GM23338 (cell line): ENCODE results near the gene SYCP3. TPM values are rescaled to one million over a fixed set of nuclear protein-coding genes. Genes with fewer than 3 reads are reported as not detected.
"Not testable (repeated sequence)": the region's sequence is repeated elsewhere in the genome, so short reads cannot be mapped to it uniquely, and the experiment has no call there.

Experiments used
- ATAC-seq: fragments of 200-7000 bp; cut with Tn5 transposase; 3 replicates; pipeline ENCODE4 v1.9.1; 2020
- DNase-seq: peaks from one replicate; pipeline ENCODE4 v3.0.0-alpha.2; 2015; ENCODE audit warnings: low spot score
- H2AFZ ChIP-seq: fragments of 200-600 bp; sonication (generic); 2 replicates; pipeline ENCODE4 v1.8.0; 2016; ENCODE audit warnings: antibody characterized with exemption, mild to moderate bottlenecking, moderate library complexity
- H3F3A ChIP-seq: fragments of 200-600 bp; sonication (generic); replicated peaks from 2 replicates; pipeline ENCODE4 v1.8.0; 2017; ENCODE audit warnings: antibody characterized with exemption, mixed run types, low read depth
- H3K27ac ChIP-seq: fragments of 200-600 bp; sonication (generic); 2 replicates; pipeline ENCODE4 v1.6.1; 2016; ENCODE audit warnings: low read depth
- H3K27me3 ChIP-seq: fragments of 200-600 bp; sonication (generic); 2 replicates; pipeline ENCODE4 v1.8.0; 2016; ENCODE audit warnings: mild to moderate bottlenecking, mixed run types, moderate library complexity; ENCODE audit not compliant: insufficient read depth
- H3K36me3 ChIP-seq: fragments of 200-600 bp; sonication (generic); 2 replicates; pipeline ENCODE4 v1.8.0; 2016; ENCODE audit warnings: mild to moderate bottlenecking; ENCODE audit not compliant: insufficient read depth
- H3K4me1 ChIP-seq: fragments of 200-600 bp; sonication (generic); 2 replicates; pipeline ENCODE4 v1.8.0; 2016; ENCODE audit warnings: mild to moderate bottlenecking, moderate library complexity; ENCODE audit not compliant: insufficient read depth
- H3K4me2 ChIP-seq: fragments of 200-600 bp; sonication (generic); 2 replicates; pipeline ENCODE4 v1.7.1; 2017; ENCODE audit warnings: mixed run types
- H3K4me3 ChIP-seq: fragments of 200-600 bp; sonication (generic); 2 replicates; pipeline ENCODE4 v1.6.1; 2016; ENCODE audit warnings: mixed run types
- H3K79me2 ChIP-seq: fragments of 200-600 bp; sonication (generic); replicated peaks from 2 replicates; pipeline ENCODE4 v1.8.0; 2017; ENCODE audit warnings: mild to moderate bottlenecking; ENCODE audit not compliant: insufficient read depth
- H3K9me2 ChIP-seq: fragments of 200-600 bp; sonication (generic); 2 replicates; pipeline ENCODE4 v1.8.0; 2017; ENCODE audit not compliant: insufficient read depth
- H4K20me1 ChIP-seq: fragments of 200-600 bp; sonication (generic); replicated peaks from 2 replicates; pipeline ENCODE4 v1.8.0; 2017; ENCODE audit warnings: mild to moderate bottlenecking; ENCODE audit not compliant: insufficient read depth
- H3K27ac Mint-ChIP-seq: 2 replicates; pipeline ENCODE4 v1.8.0; 2020; ENCODE audit warnings: inconsistent platforms, mild to moderate bottlenecking, moderate library complexity, mixed read lengths
- H3K27me3 Mint-ChIP-seq: 3 replicates; pipeline ENCODE4 v1.8.0; 2022; ENCODE audit warnings: low read depth, mild to moderate bottlenecking, moderate library complexity, mixed read lengths, inconsistent platforms; ENCODE audit not compliant: insufficient read depth, poor library complexity
- H3K36me3 Mint-ChIP-seq: 3 replicates; pipeline ENCODE4 v1.8.0; 2021; ENCODE audit warnings: low read depth, mild to moderate bottlenecking, inconsistent platforms, moderate library complexity, mixed read lengths
- H3K4me1 Mint-ChIP-seq: 3 replicates; pipeline ENCODE4 v1.8.0; 2020; ENCODE audit warnings: mild to moderate bottlenecking, inconsistent platforms, mixed read lengths
- H3K4me3 Mint-ChIP-seq: 3 replicates; pipeline ENCODE4 v1.8.0; 2021; ENCODE audit warnings: moderate library complexity, mild to moderate bottlenecking, inconsistent platforms, mixed read lengths
- H3K9me3 Mint-ChIP-seq: 3 replicates; pipeline ENCODE4 v1.8.0; 2020; ENCODE audit warnings: moderate library complexity, mild to moderate bottlenecking, inconsistent platforms, mixed read lengths
- EZH2 ChIP-seq: fragments of 200-600 bp; sonication (generic); IDR thresholded peaks from one replicate; pipeline ENCODE4 v1.8.0; 2017; ENCODE audit warnings: antibody characterized with exemption, mild to moderate bottlenecking, low read depth; ENCODE audit not compliant: unreplicated experiment
- ZNF331 ChIP-seq: fragments of 250-450 bp; sonication (Bioruptor Pico); IDR thresholded peaks from 2 replicates; pipeline ENCODE4 v1.5.0; 2020; ENCODE audit warnings: low read depth, mild to moderate bottlenecking, moderate library complexity
- polyA plus RNA-seq: library from polyadenylated mRNA; unstranded; fragments of >200 nt; fragmentation: Nextera tagmentation; extraction: Ambion mirVana; gene quantifications from 2 replicates; pipeline ENCODE4 v1.2.1, GENCODE V29; 2016
- total RNA-seq: library from RNA; depleted of rRNA; stranded (reverse); fragments of >200 nt; shearing (Covaris generic); gene quantifications from 2 replicates; pipeline ENCODE4 v1.2.3, GENCODE V29; 2014
- TF ChIP-seq, protein P1 (sequence below), 2 experiments: fragments of 200-600 bp in 1 of 2; sonication (generic) in 1 of 2; conservative IDR thresholded peaks; 2 replicates each; pipeline versions ENCODE4 v1.5.1 to v1.6.1; 2016 to 2017; ENCODE audit warnings: antibody characterized with exemption in 2 of 2, low read depth in 2 of 2, mild to moderate bottlenecking in 2 of 2, moderate library complexity in 1 of 2
- TF ChIP-seq, protein P2 (sequence below): IDR thresholded peaks from one replicate; pipeline ENCODE4 v1.6.1; 2018; ENCODE audit warnings: antibody characterized with exemption; ENCODE audit not compliant: unreplicated experiment
- TF ChIP-seq, protein P3 (sequence below): IDR thresholded peaks from 2 replicates; pipeline ENCODE4 v1.6.1; 2016; ENCODE audit warnings: antibody characterized with exemption

SYCP3 gene
- total and polyA plus RNA-seq, 2 experiments from 2014 or later: 0.07 to 1.5 TPM

DNA sequence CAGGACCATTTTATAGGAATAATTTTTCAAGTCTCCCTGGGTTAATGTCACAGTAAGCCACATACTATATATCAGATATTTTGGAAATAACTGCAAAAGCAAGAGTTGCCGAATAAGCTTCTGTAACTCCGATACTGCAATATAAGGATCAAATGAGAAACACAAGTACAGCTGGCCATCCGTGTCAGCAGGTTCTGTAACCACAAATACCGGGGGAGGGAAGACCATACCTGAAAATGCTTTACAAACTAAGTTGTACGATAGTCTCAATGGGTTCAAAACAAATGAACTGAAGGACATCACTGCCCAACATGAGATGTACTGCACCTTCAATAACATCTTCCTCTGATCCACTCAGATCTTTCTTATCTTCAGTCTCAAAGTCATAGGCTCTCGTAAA lies 1.8 kb downstream of the SYCP3 start (continued):
- TF ChIP-seq, protein P1, sequence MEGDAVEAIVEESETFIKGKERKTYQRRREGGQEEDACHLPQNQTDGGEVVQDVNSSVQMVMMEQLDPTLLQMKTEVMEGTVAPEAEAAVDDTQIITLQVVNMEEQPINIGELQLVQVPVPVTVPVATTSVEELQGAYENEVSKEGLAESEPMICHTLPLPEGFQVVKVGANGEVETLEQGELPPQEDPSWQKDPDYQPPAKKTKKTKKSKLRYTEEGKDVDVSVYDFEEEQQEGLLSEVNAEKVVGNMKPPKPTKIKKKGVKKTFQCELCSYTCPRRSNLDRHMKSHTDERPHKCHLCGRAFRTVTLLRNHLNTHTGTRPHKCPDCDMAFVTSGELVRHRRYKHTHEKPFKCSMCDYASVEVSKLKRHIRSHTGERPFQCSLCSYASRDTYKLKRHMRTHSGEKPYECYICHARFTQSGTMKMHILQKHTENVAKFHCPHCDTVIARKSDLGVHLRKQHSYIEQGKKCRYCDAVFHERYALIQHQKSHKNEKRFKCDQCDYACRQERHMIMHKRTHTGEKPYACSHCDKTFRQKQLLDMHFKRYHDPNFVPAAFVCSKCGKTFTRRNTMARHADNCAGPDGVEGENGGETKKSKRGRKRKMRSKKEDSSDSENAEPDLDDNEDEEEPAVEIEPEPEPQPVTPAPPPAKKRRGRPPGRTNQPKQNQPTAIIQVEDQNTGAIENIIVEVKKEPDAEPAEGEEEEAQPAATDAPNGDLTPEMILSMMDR (conservative IDR thresholded peaks at IDR 0.05; ENCODE audit: low read depth in 2 of 2): no peak
- TF ChIP-seq, protein P2, sequence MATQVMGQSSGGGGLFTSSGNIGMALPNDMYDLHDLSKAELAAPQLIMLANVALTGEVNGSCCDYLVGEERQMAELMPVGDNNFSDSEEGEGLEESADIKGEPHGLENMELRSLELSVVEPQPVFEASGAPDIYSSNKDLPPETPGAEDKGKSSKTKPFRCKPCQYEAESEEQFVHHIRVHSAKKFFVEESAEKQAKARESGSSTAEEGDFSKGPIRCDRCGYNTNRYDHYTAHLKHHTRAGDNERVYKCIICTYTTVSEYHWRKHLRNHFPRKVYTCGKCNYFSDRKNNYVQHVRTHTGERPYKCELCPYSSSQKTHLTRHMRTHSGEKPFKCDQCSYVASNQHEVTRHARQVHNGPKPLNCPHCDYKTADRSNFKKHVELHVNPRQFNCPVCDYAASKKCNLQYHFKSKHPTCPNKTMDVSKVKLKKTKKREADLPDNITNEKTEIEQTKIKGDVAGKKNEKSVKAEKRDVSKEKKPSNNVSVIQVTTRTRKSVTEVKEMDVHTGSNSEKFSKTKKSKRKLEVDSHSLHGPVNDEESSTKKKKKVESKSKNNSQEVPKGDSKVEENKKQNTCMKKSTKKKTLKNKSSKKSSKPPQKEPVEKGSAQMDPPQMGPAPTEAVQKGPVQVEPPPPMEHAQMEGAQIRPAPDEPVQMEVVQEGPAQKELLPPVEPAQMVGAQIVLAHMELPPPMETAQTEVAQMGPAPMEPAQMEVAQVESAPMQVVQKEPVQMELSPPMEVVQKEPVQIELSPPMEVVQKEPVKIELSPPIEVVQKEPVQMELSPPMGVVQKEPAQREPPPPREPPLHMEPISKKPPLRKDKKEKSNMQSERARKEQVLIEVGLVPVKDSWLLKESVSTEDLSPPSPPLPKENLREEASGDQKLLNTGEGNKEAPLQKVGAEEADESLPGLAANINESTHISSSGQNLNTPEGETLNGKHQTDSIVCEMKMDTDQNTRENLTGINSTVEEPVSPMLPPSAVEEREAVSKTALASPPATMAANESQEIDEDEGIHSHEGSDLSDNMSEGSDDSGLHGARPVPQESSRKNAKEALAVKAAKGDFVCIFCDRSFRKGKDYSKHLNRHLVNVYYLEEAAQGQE: no peak
- TF ChIP-seq ZNF331 (no peak), EZH2 (no peak)
- TF ChIP-seq, protein P3, sequence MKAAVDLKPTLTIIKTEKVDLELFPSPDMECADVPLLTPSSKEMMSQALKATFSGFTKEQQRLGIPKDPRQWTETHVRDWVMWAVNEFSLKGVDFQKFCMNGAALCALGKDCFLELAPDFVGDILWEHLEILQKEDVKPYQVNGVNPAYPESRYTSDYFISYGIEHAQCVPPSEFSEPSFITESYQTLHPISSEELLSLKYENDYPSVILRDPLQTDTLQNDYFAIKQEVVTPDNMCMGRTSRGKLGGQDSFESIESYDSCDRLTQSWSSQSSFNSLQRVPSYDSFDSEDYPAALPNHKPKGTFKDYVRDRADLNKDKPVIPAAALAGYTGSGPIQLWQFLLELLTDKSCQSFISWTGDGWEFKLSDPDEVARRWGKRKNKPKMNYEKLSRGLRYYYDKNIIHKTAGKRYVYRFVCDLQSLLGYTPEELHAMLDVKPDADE: no peak

DNA sequence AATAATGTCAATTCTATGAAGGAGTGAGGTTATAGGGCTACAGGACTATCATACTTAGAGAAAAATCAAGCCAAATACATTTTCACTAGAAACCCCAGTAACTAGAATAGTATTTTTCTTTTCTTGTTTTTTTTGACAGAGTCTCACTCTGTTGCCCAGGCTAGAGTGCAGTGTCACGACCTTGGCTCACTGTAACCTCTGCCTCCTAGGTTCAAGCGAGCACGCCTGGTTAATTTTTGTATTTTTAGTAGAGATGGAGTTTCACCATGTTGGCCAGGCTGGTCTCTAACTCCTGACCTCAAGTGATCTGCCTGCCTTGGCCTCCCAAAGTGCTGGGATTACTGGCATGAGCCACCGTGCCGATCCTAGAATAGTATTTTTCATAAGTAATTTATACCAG lies 4.8 kb downstream of the SYCP3 start:
- H3K36me3 Mint-ChIP-seq, H4K20me1 ChIP-seq, H3K4me1 Mint-ChIP-seq, H3K27ac ChIP-seq, H2AFZ ChIP-seq, H3K9me2 ChIP-seq, H3K79me2 ChIP-seq, H3K4me3 ChIP-seq, H3K9me3 Mint-ChIP-seq, H3K4me2 ChIP-seq, H3F3A ChIP-seq, DNase-seq, ATAC-seq, H3K27me3 ChIP-seq, H3K4me1 ChIP-seq, H3K4me3 Mint-ChIP-seq, H3K27ac Mint-ChIP-seq, H3K36me3 ChIP-seq, H3K27me3 Mint-ChIP-seq: not testable (repeated sequence)

DNA sequence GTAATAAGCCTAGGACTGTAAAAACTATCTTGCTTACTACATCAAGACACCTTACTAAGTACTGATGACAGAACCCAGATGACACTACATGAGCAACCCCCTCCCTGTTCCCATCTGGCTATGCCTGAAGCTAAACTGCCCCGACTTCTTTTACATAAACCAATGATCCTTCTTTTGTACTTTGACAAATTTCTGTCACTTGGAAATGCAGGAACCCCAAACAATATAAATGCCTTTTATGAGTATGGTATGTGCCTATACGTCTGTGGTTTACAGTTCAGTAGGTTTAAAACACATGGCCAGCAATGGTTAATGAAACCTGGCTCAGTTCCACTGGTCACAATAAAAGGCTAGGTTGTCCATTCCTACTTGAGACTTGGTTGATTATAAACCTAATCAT lies 6.1 kb downstream of the SYCP3 start:
- no peaks in the 10 kb centered on the region for H3F3A ChIP-seq
- no peak overlapping the region for H2AFZ ChIP-seq
- no peak overlapping the region for H3K4me3 ChIP-seq
- no peaks in the 10 kb centered on the region for H3K4me1 Mint-ChIP-seq
- no peaks in the 10 kb centered on the region for H3K36me3 ChIP-seq
- no peak overlapping the region for H3K4me2 ChIP-seq
- ATAC-seq: no peak
- H3K4me1 ChIP-seq: no peaks in the 10 kb centered on the region
- no peak overlapping the region for H3K4me3 Mint-ChIP-seq
- H3K9me3 Mint-ChIP-seq: no peaks in the 10 kb centered on the region
- peaks cover 5% of the 10 kb centered on the region for H3K27me3 Mint-ChIP-seq
- H4K20me1 ChIP-seq: no peaks in the 10 kb centered on the region
- H3K79me2 ChIP-seq: no peaks in the 10 kb centered on the region
- H3K27ac ChIP-seq: no peak overlapping the region
- no peaks in the 10 kb centered on the region for H3K9me2 ChIP-seq
- H3K27ac Mint-ChIP-seq: no peak overlapping the region
- no peaks in the 10 kb centered on the region for H3K27me3 ChIP-seq
- no peaks in the 10 kb centered on the region for H3K36me3 Mint-ChIP-seq
- DNase-seq: no peak
- TF ChIP-seq, protein P2: no peak
- TF ChIP-seq, protein P1 (conservative IDR thresholded peaks at IDR 0.05; ENCODE audit: low read depth in 2 of 2): no peak
